Bladder microvascular endothelial cell (primary cell): Measurements from ENCODE around the gene TASOR2. TPM values are rescaled to one million over a fixed set of nuclear protein-coding genes. Genes with fewer than 3 reads are reported as not detected.

ENCODE experiments used
- total RNA-seq: library from RNA; depleted of rRNA; stranded (reverse); fragments of >200 nt; gene quantifications from 2 replicates; pipeline ENCODE4 v1.2.3, GENCODE V29; 2014

TASOR2 gene
- 24.1 and 77.0 TPM in 2 replicates for total RNA-seq

GRCh38 chr10:5684318-5684970 lies at the start of gene TASOR2:
TASOR2 (plus strand) TSS chr10:5684838; CDS start chr10:5720643, 35,805 bp downstream.

GRCh38 chr10:5666008-5666840 lies 18.4 kb upstream of the TASOR2 start, which contains the start of gene ASB13:
ASB13 (minus strand) TSS chr10:5666595; CDS start chr10:5666551, 44 bp downstream.

Other genes starting within 250 kb of the TASOR2 start
- gene CALML5, start 185.3 kb upstream of the TASOR2 start, total RNA-seq: not detected in 2 replicates
- gene CALML3, start 159.9 kb upstream of the TASOR2 start, total RNA-seq: not detected in 2 replicates
- gene ASB13, start 18.2 kb upstream of the TASOR2 start, total RNA-seq: 7.4 and 9.2 TPM in 2 replicates
- 420 and 441 TPM in 2 replicates for gene GDI2, start 128.6 kb downstream of the TASOR2 start, total RNA-seq
- gene ANKRD16, start 205.1 kb downstream of the TASOR2 start, total RNA-seq: 2.3 and 6.4 TPM in 2 replicates
- 78.5 and 129 TPM in 2 replicates for gene FBH1, start 205.4 kb downstream of the TASOR2 start, total RNA-seq